Measurements from ENCODE around the gene SECTM1. TPM values are rescaled to one million over a fixed set of nuclear protein-coding genes. Genes with fewer than 3 reads are reported as not detected.
"Not testable (repeated sequence)": the region's sequence is repeated elsewhere in the genome, so short reads cannot be mapped to it uniquely, and the experiment has no call there.

SECTM1 gene
- total RNA-seq, 1 donor from 2014 or later = 12.6 TPM

DNA sequence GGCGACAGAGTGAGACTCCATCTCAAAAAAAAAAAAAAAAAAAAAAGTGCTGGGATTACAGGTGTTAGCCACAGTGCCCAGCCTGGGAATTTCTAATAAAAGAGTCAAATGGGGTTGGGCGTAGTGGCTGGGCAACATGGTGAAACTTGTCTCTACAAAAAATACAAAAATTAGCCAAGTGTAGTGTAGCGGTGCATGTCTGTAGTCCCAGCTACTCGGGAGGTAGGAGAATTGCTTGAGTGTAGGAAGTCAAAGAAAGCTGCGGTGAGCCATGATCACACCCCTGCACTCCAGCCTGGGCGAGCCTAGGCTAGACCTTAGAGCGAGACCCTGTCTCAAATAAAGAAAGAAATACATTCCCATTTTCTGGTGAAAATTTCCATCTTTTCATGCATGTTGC lies 35.6 kb upstream of the SECTM1 start:
- no peak for DNase-seq

- peak; percentile 60 for DNase-seq
Observed at GRCh38 chr17:82367724-82368524, 34.4 kb upstream of the SECTM1 start.

- DNase-seq = no peak
Observed at GRCh38 chr17:82366749-82367148, 33.2 kb upstream of the SECTM1 start.

- no peak for DNase-seq
Observed at GRCh38 chr17:82365606-82366295, 32.2 kb upstream of the SECTM1 start.

GRCh38 chr17:82361885-82362633 lies 28.5 kb upstream of the SECTM1 start:
- no peak for DNase-seq

DNA sequence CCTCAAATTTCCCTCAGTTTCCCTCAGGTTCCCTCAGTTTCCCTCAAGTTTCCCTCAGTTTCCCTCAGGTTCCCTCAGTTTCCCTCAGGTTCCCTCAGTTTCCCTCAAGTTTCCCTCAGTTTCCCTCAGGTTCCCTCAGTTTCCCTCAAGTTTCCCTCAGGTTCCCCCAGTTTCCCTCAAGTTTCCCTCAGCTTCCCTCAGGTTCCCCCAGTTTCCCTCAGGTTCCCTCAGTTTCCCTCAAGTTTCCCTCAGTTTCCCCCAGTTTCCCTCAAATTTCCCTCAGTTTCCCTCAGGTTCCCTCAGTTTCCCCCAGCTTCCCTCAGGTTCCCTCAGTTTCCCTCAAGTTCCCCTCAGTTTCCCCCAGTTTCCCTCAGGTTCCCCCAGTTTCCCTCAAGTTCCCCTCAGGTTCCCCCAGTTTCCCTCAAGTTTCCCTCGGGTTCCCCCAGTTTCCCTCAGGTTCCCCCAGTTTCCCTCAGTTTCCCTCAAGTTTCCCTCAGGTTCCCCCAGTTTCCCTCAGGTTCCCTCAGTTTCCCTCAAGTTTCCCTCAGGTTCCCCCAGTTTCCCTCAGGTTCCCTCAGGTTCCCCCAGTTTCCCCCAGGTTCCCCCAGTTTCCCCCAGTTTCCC lies 26.0 kb upstream of the SECTM1 start:
- DNase-seq = not testable (repeated sequence)

DNA sequence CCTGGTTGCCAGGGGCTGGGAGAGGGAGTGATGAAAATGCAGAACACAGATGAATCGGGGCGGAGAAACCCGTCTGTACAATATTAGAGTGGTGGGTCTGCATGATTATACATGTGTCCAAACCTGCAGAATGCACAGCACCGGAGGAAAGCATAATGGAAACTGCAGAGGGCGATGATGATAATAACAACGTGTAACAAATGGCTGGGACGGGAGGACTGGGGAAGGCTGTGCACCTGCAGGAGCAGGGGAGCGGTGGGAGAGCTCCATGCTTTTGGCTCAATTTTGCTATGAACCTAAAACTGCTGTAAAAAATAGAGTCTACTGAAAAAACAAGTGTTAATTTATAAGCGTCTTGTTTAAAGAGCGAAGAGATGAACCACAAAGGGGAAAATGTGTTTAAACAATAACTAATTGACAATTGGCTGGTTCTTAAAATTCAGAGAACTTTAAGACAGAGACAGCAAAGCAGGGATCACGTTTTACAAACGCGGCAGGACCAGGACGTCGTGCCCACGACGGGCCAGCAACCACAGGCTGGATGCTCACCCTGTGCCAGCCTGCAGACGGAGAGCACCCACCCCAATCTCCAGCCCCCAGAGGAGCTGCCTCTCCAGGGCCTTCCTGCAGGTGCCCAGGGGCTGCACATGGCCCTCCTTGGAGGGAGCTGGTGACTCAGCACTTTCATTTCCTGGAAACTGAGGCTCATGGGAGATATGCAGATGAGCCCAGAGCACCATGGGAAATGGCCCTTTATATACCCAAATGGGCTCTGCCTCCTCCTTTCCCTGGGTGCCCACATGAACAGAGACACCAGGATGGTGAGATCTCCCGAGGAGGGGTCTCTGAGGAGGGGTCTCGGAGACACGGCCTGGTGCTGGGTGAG lies 25.1 kb upstream of the SECTM1 start, which contains the start of gene TEX19:
TSS of gene TEX19 (plus strand) at position 783 of the 886 bp plus-strand sequence. CDS start 2,904 bp downstream, outside the sequence.
- no peak for DNase-seq

DNA sequence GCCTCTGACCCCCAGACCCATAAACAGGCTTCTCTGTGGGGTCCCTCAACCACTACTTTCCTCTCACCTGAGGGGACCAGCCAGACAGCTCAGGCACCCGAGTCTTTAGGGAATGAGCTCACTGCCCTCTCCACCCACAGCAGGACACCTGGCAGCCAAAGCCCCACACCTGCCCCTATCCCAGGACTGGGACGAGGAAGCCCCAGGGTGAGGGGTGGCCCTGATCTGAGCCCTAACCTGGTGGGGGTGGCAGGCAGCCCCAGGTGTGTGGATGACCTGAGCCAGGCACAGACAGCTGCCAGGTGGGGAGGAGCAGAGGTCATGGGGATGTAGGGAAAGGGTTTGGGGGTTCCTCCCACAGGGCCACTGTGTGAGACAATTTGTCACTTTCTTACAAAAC lies 23.8 kb upstream of the SECTM1 start:
- no peak for DNase-seq

- DNase-seq = peak; percentile 75
Observed at GRCh38 chr17:82356845-82357355, 23.3 kb upstream of the SECTM1 start.

- DNase-seq = no peak
Observed at GRCh38 chr17:82355770-82356427, 22.3 kb upstream of the SECTM1 start.

GRCh38 chr17:82354804-82355308 lies 21.3 kb upstream of the SECTM1 start:
- no peak for DNase-seq

- DNase-seq = no peak
Observed at GRCh38 chr17:82353484-82353883, 19.9 kb upstream of the SECTM1 start.

DNA sequence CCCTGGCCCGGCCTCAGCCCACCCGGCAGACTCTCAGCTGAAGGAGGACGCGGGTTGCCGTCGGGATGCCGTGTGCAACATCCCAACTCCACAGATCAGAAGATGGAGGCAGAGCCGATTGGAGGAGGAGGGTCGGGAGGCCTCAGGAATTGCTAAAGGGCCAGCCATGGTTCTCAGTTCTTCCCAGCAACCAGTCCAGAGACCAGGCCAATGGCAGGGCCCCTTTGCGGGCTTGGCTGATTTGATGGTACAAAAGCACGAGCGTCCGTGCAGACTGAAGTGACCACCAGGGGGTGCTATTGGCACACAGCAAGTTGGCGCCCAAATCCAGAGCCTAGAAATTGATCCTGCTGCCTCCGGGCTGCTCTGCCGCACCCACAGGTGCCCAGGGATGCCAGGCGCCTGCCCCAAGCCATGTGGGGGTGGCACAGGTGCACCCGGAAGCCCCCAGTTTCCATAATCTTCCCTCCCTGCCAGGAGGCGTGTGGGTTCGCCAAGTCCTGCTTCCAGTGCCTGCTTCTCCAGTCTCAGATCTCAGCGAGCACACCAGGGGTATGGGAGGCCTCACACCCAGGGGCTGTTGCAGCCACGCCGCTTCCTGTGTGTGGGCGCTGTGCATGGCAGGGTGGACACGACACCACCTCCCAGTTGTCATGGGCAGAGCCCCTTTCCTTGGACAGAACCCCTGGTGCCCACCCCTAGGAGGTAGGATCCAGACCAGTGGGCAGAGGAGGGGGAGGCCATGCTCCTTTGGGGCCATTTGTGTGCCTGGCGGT lies 18.3 kb upstream of the SECTM1 start:
- peak; percentile 95 for DNase-seq

GRCh38 chr17:82351254-82351712 lies 17.7 kb upstream of the SECTM1 start:
- no peak for DNase-seq

GRCh38 chr17:82350182-82351030 lies 16.8 kb upstream of the SECTM1 start:
- no peak for DNase-seq

DNA sequence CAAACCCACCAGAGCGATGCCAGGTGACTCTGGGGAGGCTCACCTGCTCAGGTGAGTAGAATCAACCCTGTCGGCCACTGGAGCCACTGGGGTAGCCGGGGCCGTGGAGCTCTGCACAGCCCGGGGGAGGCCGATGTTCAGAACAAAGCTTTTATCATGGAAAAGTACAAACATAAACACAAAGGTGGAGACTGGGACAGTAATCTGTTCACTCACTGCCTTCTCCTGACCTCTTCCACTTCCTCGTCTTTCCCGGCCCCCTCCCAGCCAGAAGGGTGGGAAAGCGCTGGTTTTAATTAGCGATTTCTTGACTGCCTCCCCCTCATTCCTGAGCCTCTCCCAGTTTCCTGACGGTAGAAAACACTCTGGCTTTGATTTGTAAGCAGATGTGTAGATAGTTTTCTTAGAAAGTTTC lies 15.7 kb upstream of the SECTM1 start:
- DNase-seq = peak; percentile 68

DNA sequence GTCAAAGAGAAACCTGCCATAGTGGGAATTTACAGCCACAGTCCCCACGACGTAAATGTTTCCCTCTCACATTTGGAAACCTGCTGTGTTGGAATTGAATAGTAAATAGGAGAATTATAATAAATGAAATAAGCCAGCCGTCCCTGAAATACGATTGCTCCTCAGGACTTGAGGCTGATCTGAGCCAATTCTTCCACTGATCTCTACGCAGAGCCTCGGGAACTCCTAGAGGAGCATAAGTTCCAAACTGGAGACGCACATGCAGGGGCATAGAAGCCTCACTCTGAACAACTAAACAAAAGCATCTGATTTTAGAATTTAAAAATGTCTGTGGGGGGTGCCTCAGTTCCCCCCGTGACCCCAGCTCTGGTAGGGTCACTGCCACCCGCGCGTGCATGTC lies 15.3 kb upstream of the SECTM1 start:
- no peak for DNase-seq

GRCh38 chr17:82348434-82348833 lies 14.9 kb upstream of the SECTM1 start:
- DNase-seq = no peak
